Right renal cortex interstitium (tissue), 3 donors: ENCODE results near the gene ARHGEF3. TPM values are rescaled to one million over a fixed set of nuclear protein-coding genes. Genes with fewer than 3 reads are reported as not detected.
A peak's percentile ranks its signal among the peaks of the same experiment; 100 is the strongest.

Source experiments
- DNase-seq, 3 donors: peaks; one replicate each; pipeline ENCODE4 v3.0.0-alpha.2; 2013; ENCODE audit warnings: low read depth in 3 of 3, low spot score in 2 of 3
- polyA plus RNA-seq, 3 donors: library from polyadenylated mRNA; unstranded; fragments of 120-200 nt; gene quantifications; one replicate each; pipeline ENCODE4 v1.2.1, GENCODE V29; 2013; ENCODE audit not compliant: insufficient read length in 3 of 3

Gene ARHGEF3
- polyA plus RNA-seq, 3 donors, result 81.0 to 88.4 (median 84.7) TPM

DNA sequence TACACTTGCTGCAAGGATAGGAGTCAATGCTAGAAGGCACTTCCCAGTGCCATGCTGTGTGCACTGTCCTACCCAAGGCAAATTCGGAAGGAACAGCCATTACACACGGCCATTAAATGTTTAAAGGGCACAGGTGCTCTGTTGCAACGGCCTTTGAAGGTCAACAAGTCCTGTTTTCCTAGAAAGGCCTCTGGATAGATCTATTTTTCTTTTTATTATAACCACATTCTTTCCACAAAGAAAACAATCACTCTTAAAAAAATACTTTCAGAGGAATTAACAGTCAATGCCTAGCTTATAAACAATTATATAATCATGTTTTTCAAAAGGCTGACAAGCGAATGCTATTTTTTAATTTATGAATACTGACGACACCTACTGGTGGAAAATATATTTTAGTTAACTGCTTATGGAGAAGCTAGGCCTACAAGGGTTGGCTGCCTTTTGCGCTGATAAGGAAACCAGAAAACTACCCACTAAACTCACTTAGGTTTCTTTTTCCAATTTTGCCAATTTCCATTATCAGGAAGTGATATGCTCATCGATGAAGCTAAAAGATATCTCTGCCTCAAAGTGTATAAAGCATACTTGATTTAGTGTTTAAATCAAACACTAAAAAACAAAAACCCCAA, 2.4 kb downstream of the ARHGEF3 start:
- DNase-seq, result peak in 2 of 3 donors; percentile 73 to 74

DNA sequence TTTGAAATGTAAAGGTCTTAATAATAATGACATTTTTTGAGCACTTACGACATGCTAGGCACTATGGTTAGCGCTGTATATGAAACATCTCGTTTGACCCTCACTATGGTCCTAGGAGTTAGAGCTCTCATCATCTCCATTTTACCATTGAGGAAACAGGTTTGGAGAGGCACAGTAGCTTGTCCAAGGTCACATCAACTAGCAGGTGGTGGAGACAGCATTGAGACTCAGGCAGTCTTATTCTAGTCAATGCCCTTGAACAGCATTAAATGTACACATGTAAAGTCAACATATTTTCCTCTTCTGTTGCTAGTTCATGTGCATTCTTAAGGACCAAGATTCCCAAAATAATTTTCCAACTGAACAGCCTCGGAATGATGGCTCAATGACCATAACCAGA, 4.8 kb downstream of the ARHGEF3 start:
- no peak for DNase-seq

DNA sequence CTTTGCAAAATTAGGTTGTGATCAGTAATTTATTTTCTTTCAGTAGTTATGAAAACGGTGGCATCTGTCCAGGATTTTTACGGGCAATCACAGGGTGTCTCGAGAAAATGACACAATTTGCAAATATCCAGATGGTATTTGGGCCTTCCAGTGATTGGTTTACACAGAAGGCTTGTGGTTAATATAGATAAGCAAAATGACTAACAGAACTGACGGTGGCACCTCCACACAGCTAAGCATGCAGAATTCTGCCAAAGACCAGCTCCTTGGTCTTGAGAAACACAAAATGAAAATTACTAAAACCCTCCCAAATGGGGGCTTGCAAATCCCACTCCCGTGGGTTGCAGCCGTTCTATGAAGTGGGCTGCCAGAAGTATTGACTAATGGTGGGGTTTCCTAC, 5.5 kb downstream of the ARHGEF3 start:
- DNase-seq, result no peak

DNA sequence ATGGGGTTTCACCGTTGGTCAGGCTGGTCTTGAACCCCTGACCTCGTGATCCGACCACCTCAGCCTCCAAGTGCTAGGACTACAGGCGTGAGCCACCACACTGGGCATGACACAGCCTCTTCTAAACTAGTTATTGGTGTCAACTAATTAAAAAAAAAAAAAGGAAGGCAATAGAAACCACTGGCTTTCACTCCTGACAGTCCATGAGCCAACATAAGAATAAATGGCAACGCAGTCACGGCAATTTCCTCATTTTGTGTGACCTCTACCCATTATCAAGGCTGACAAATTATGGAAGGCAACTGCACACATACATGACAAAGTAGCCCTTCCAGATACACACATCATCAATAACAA, 5.9 kb downstream of the ARHGEF3 start:
- no peak for DNase-seq

DNA sequence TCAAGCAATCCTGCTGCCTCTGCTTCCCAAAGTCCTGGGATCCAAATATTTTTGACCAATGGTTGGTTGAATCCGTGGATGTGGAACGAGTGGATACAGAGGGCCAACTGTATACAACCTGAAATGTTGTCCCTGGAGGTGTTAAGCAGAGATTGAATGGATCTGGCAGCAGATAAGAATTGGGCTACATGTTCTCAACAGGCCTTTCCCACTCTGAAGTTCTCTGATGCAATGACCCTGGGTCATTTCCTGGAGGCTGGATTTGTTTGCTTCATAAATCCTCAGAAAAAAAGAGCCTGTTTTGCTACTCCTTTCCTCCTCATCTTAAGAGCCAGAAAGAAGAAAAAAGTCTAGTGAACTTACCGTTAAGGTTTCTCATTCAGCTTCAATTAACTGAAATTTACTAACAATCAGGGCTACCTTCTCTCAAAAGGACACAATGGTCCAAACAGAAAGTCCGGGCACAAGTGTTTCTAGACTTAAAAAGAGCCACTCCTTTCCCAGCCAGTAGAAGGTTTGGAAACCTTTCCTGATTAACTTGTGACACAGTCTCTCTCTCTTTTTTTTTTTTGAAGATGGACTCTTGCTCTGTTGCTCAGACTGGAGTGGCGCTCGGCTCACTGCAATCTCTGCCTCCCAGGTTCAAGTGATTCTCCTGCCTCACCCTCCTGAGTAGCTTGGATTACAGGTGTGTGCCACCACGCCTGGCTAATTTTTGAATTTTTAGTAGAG, 6.5 kb downstream of the ARHGEF3 start:
- no peak for DNase-seq

DNA sequence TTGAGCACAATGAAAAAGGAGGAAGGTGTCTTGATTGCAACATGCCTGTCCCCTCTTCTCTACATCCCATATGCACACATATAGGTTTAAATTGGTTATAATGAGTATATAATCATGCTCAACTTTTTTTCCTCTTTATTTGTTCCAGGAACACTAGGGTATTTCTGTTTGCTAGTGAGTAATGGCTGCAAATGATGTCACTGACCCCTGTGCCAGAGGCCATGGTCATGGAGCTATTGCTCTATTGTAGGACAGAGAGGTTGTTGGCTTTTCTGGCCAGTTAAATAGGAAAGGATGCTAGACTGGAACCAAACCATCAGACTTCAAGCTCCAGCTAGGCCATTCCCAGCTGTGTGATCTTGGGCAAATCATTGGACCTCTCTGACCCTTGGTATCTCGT, 9.6 kb downstream of the ARHGEF3 start:
- DNase-seq, result no peak

DNA sequence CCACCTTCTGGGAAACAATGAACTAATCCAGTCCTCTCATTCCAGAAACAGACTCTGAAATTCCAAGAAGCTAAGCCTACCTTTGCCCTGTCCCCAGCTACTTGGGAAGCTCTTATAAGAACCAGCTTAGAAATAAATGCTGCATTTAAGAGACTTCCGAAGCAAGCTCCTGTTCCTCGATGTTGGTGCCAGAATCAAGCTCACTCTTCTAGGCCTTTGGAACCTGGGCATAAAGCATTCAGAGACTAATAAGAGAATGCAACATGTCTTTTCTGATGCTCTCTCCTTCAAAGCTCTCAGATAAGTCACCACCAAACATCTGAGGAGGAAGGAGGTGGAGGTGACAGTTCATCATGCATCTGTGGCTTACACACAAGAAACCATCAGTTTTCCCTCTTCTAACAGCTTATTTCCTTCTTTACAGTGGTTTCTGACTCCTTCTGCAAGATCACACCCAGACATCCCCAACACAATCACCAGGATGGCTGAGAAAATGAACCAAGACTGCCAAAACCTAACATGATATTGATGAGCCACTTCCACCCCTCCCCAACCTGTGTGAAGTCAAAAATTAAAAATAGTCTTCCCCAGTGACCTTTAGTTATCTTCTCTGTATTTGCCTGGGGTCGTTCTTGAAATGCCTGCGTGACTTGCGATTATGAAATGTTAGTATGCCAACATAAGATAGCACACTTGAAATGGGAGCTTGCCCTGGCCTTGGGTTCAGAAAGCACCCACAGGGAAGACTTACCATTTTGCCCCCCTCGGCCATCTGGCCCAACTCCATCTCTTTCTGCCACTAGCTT, 11.5 kb downstream of the ARHGEF3 start:
- no peak for DNase-seq

DNA sequence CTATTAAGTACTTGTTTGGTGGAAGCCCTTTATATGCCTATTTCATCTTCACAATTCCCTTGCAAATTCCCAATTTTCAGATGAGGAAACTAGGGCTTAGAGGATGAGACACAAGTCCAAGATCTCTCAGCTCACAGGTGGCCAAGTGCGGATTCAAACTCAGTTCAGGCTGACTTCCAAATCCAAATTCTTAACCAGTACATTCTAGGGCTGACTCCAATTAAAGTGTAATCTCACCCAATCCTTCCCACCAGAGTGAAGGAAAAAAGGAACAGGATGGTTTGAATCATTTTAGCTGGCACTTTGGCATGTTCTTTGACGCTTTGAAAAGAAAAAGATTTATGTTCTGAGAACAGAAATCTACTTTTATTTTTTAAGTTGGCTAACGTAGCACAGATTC, 12.7 kb downstream of the ARHGEF3 start:
- DNase-seq, result no peak

DNA sequence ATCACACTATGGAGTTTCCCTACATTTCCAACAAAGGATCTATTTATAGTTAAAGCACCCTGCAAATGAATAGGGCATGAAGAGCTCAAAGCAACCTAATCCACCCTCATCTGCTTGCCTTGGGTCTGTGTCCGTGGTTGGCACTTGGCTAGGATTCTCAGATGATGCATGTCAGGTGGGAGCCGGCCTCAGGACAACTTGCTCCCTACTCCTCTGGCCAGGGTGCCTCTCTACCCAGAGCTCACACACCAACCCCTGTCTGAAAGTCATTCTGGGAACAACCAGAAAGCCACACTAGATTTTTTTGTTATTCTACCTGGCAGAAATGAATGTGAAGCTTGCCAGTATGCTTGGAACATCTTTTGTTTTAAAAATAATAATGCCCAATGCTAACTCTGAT, 13.2 kb downstream of the ARHGEF3 start:
- no peak for DNase-seq

DNA sequence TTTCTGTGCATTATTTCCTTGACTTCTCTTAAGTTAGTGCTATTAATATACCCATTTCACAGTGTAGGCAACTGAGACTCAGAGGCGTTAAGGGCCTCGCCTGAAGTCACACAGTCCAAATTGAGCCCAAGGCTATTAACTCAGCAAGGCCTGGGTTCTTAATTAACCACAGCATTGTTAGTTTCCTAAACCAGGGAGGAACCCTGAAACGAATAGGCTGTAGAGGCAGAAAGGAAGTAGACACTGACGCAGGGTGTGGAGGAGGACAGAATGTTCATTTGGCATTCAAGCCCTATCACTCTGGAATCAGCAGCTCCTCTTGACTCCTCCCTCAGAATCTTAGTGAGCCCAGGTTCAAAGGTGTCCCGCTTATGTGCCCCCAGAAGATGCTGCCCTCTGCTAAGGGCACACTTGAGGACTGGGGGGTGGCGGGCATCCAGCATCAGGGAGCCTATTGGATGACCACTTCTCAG, 13.9 kb downstream of the ARHGEF3 start:
- DNase-seq, result no peak

DNA sequence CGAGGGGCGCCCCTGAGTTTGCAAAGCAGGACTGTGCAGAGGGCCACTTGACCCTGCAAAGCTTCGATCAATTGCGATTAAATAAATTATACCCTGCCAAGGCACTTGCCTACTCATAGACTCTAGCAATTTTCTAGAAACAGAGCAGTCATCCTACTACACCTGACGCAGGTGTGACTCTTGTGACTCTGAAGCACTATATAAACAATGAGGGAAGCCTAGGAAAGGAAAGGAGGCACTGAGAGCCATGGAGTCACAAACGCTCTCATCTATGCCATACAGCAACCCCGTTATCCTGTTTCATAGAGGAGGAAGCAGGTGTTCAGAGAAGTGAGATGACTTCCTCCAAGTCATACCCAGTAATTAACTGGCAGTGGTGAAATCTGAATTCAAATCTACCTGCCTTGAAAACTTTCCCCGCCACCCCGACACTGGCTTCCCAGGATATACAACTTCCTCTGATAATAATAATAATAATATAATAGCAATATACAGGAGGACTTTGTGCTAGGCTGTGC, 14.4 kb downstream of the ARHGEF3 start:
- no peak for DNase-seq

DNA sequence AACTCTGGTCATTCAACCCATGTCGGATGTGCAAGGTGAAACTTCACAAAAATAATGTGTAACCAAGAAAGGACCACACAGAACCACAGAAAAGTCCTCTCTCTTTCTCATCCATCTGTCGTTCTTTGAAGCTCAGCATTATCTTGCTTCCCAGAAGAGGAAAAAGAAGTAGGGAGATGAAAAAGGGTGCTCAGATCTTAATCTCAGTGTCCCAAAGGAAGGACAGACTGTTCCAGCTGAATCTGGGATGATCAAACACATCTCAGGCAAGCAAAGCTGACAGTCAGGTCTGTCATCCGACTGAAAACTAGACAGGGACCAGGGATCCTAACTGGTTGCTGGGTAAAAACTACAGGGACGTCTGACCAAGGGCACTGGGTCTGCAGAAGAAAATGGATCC, 16.2 kb downstream of the ARHGEF3 start:
- no peak for DNase-seq

DNA sequence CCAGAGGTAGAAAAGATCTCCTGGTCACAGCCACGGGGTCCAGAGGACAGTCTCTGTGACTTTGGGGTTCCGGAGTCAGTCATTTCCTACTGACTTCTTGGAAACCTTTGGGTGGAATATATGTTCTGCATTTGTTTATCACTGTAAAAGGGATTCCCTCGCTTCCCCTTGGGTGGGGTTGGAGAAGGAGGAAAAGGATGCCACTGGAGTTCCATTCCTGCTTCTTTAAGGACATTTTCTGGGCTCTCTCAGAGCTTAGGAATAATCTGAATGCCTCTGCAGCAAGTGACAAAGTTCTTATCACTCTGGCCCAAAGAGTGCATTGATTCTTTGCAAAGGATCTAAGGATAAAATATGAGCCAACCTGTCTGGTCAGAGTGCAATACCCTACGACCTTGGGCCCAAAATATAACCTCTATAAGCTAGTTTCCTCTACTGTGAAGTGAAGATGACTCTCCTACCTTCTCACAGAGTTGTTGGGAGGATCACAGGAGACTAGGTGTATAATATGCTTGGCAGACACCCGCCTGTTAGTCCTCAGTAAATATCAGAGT, 17.2 kb downstream of the ARHGEF3 start:
- DNase-seq, result no peak

DNA sequence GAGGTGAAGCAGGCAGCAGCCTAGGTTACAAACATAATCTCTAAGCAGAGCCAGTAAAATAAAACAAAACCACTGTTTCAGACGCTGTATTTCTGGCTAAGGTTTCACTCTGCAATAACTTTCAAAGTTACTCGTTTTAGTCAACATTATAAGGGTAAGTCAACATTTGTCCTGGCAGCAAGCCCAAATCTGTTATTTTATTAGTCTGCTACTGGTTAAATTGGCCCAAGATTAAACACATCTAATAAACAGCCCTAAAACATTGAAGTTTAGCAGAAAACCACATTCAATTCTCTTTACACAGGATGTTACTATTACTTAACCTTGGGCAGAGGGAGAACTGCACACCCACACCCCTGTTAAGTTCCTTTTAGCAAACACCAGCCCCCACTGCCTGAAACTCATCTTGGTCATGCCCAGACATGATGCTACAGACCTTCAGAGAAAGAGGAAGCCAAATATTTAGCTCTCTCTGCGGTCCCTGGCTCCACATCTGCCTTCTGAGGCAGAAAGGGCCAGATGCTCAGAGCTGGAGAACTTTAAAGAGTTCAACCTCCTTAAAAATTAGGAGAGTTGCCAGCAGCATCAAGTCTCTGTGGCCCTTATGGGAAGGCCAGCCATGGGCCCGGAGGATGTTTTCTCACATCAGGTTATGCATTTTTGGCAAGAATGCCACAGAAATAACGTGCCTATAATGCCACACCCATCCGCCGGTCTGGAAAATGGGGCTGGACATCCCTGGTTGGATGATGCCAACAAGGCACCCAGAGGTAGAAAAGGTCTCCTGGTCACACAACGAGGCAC, 17.9 kb downstream of the ARHGEF3 start:
- DNase-seq, result peak in 2 of 3 donors; percentile 61 to 72

DNA sequence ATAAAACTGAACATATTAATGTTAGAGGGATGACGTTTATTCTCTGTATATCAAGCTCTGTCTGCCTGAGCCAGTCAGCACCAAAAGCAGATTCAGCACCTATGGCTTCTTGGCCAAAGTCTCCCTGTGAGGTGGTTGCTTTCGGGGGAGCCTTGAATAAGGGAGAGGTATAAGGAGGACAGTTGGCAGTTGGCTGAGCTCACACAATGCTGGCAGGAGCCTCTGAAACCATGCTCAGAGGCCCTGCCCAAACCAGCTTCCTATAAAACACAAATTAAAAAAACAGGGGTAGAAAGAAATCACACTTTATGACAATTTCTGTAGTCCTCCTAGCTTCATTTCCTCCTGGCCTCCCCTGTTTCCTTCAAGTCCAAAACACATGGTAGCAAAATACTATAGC, 18.8 kb downstream of the ARHGEF3 start:
- no peak for DNase-seq

DNA sequence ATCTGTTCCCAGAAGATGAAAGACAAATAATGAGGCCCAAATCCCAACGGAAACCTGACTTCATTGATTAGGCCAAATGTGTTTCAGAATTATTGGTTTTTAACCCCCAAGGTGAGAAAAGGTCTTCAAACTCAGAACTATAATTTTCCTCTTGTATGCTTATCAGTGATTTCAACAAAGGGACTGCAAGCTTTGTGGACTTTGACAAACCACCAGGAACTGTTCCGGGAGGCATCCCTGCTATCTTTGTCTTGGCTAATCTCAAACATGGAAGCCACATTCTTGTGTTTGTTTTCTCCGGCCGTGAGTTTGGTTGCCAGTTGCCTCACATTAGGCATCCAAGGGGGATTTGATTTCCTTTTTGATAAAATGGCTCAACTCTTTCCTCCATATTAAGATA, 19.5 kb downstream of the ARHGEF3 start:
- DNase-seq, result no peak

DNA sequence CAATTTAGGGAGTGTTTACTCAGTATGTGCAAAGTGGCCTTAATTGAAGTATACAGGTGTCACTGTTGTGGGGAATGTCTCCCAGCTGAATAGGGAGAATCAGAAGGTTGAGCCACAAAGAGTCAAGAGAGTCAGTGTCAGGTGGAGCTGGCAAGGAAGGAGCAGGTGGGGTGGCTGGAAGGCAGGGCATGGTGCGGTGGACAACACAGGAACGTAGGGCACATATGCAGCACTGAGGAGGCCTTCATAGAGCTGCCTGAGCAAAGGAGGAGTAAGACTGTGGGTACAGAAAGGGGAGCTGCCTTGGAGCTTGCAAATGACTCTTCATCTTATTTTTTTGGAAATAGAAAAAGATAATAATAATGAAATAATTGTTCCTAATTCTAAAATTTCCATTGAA, 20.0 kb downstream of the ARHGEF3 start:
- DNase-seq, result no peak

DNA sequence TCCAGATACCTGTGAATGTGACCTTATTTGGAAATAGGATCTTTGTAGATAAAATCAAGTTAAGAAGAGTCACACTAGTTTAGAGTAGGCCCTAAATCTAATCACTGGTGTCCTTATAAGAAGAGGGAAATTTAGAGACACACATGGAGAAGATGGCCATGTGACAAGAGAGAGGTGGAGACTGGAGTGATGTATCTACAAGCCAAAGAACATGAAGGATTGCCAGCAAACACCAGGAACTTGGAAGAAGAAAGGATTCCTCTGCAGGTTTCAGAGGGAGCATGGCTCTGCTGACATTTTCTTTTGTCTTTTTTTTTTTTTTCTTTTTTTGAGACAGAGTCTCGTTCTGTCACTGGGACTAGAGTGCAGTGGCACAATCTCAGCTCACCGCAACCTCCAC, 20.8 kb downstream of the ARHGEF3 start:
- DNase-seq, result no peak

DNA sequence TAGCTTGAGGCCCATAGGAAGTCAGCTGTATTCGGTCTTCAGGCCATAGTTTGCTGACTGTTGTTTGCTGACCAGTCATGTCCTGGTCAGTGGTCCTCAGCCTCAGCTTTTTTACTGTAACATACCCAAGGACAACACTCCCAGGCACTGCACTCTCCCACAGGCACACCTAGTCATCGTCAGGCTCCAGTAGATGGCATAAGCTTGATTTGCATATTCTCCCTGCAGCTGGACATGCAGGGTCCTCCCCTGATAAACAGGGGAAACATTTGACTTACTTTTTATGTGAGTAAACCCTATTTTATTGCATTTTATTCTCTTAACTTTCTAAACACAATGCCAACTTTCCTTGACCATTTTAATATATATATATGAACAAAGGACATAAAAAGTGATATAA, 22.9 kb downstream of the ARHGEF3 start:
- DNase-seq, result no peak

DNA sequence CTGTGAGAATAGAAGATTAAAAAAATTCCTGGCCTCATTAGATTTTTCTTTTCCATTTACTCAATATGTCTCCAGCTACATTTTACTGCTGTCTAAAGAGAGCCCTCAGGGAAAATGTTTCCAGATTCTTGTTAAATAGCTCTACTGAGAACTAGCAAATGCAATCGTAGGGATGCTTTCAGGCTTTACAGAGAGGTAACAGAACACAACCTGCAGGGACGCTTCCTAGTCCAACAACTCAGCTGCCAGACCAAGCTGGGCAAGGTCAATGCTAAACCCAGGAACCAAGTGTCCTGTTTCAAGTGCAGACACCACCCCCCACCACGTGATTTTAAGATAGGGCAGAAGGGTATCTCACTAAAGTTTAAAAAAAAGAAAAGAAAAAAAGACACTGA, 25.2 kb downstream of the ARHGEF3 start:
- no peak for DNase-seq
